Thyroid gland (tissue), 4 donors: ENCODE measurements around the gene CDYL.

Experiments used
- CTCF ChIP-seq, 6 experiments: fragments of 200-600 bp in 3 of 6; fragments of 450-650 bp in 3 of 6; sonication (generic) in 3 of 6; IDR thresholded peaks; one replicate each; pipeline ENCODE4 v1.5.1; 2016 to 2019; ENCODE audit warnings: antibody characterized with exemption in 6 of 6, mild to moderate bottlenecking in 2 of 6, inconsistent platforms in 1 of 6, moderate library complexity in 1 of 6
- POLR2A ChIP-seq, 2 donors: fragments of 450-650 bp; IDR thresholded peaks; one replicate each; pipeline ENCODE4 v1.6.1; 2017; ENCODE audit warnings: antibody characterized with exemption in 2 of 2, mild to moderate bottlenecking in 2 of 2, moderate library complexity in 1 of 2

GRCh38 chr6:4885341-4885933 lies 109.2 kb downstream of the CDYL start:
- no peak for TF ChIP-seq CTCF (IDR thresholded peaks at IDR 0.05)
- TF ChIP-seq POLR2A (IDR thresholded peaks at IDR 0.05) = no peak
